ENCODE data around the gene MPHOSPH6.

Gene MPHOSPH6

DNA sequence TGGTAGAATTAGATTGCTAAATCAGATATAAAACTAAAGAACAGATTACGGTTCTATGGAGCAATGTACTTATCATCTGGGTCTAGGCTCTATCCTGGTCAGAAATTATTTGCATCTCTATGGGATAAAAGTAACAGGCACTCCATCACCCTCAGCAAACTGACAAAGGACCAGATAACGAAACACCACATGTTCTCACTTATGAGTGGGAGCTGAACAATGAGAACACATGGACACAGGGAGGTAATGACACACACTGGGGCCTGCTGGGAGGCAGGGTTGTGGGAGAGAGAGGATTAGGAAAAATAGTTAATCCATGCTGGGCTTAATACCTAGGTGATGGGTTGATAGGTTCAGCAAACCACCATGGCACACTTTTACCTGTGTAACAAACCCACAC, 61.9 kb downstream of the MPHOSPH6 start:
- Histone ChIP-seq H3K36me3 (ENCODE audit: insufficient read depth, insufficient read length, low read length) (no peaks in the 10 kb centered on the region), H3K4me1 (ENCODE audit: insufficient read depth, insufficient read length) (no peaks in the 10 kb centered on the region)
- TF ChIP-seq SUZ12 (IDR thresholded peaks at IDR 0.05; ENCODE audit: extremely low read depth, insufficient read depth, insufficient read length) (no peak), YY1 (IDR thresholded peaks at IDR 0.05; ENCODE audit: insufficient read depth, insufficient read length) (no peak), ZNF274 (IDR thresholded peaks at IDR 0.05; ENCODE audit: low read depth, low read length) (no peak)

GRCh38 chr16:82105107-82105506, 64.9 kb downstream of the MPHOSPH6 start:
- Histone ChIP-seq H3K27me3 (ENCODE audit: insufficient read depth, insufficient read length) (no peaks in the 10 kb centered on the region), H3K9ac (ENCODE audit: insufficient read length, low read depth) (no peak overlapping the region), H3K36me3 (ENCODE audit: insufficient read depth, insufficient read length, low read length) (no peaks in the 10 kb centered on the region), H3K4me1 (ENCODE audit: insufficient read depth, insufficient read length) (no peaks in the 10 kb centered on the region), H3K9me3 (ENCODE audit: insufficient read depth, low read length) (no peaks in the 10 kb centered on the region), H3K4me3 (ENCODE audit: insufficient read length, low read depth) (no peak overlapping the region)
- TF ChIP-seq ZNF274 (IDR thresholded peaks at IDR 0.05; ENCODE audit: low read depth, low read length) (no peak), SUZ12 (IDR thresholded peaks at IDR 0.05; ENCODE audit: extremely low read depth, insufficient read depth, insufficient read length) (no peak), YY1 (IDR thresholded peaks at IDR 0.05; ENCODE audit: insufficient read depth, insufficient read length) (no peak)
- DNase-seq (ENCODE audit: low read depth, low spot score), result no peak

More for the DNA sequence above, 61.9 kb downstream of the MPHOSPH6 start:
- H3K27me3 ChIP-seq (ENCODE audit: insufficient read depth, insufficient read length), result no peaks in the 10 kb centered on the region
- no peak overlapping the region for H3K9ac ChIP-seq (ENCODE audit: insufficient read length, low read depth)
- H3K4me3 ChIP-seq (ENCODE audit: insufficient read length, low read depth), result no peak overlapping the region
- no peak for DNase-seq (ENCODE audit: low read depth, low spot score)
- H3K9me3 ChIP-seq (ENCODE audit: insufficient read depth, low read length), result no peaks in the 10 kb centered on the region

All from NT2/D1 (cell line).